Activated CD4-positive, alpha-beta T cell treated with anti-CD3 and anti-CD28 coated beads, Interleukin-2, amount 50 U/mL, for 48 hours (primary cell): ENCODE data around the gene AMOT.

Source experiments
- DNase-seq, 2 experiments: peaks; one replicate each; pipeline ENCODE4 v3.0.0-alpha.2; 2020

AMOT gene

GRCh38 chrX:112839856-112840255 lies 775 bp downstream of the AMOT start:
- no peak for DNase-seq

DNA sequence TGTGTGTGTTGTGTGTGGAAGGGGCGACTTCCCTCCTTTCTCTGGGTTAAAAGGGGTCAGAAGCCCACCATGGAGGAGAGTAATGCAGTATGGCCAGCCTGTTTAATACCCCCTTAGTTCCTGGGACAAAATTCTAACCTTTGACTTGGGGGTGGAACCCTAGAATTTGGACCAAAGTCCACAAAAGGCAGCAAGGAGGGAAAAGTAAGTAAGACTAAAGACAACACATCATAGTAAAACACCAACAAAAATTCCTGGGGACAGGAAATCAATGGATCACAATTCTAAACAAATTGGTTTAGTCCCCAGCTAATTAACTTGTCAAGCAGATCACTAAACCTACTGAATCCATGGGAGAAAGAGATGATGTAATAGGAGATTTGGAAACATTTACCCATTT lies 3.1 kb downstream of the AMOT start:
- no peak for DNase-seq

DNA sequence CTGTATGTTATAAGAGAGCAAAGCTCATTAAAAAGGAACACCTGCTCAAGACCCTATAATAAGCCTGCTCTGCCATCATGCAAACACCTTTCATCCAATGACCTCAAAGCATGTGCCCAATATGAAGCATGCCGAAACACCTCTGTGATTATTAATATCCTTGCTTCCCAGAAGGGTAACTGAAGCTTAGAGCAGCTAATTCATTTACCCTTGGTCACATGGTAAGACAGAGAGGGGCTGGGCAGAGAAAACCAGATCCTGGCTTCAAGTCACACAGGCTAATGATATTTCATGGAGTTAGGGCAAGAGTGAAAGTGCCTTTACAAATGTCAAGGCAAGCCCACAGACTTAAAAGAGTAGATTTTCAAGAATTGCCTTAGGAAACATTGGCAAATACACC lies 5.6 kb downstream of the AMOT start:
- no peak for DNase-seq

GRCh38 chrX:112834031-112834845 lies 6.4 kb downstream of the AMOT start:
- DNase-seq: no peak

DNA sequence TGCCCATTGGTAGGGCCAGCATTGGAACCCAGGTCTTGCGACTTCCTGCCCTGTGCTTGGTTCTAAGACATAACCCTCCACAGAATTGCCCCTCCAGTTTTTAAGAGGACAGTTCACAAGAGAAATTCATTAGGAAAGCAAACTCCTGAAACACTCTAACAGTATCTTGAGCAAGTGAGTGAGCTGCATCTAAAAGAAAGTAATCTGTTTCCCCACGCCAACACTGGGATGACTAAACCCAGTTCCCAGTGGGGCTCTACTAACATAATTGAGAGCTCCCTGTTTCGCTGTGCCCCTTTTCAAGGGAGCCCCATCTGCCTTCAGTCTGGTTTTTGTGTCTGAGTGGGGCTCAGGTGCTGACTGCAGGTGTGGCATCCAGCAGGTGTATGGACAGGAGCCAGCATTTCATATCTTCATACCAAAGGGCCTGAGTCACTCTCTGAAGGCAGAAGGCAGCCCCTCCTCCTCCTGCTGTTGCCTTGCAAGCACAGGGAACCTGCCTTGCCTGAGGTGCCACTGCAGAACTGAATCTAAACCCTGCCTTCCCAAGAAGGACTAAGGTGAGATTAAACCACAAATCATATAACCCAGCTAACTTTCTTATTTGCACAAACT lies 8.0 kb downstream of the AMOT start:
- DNase-seq: no peak

GRCh38 chrX:112830540-112830939 lies 10.1 kb downstream of the AMOT start:
- DNase-seq: no peak

DNA sequence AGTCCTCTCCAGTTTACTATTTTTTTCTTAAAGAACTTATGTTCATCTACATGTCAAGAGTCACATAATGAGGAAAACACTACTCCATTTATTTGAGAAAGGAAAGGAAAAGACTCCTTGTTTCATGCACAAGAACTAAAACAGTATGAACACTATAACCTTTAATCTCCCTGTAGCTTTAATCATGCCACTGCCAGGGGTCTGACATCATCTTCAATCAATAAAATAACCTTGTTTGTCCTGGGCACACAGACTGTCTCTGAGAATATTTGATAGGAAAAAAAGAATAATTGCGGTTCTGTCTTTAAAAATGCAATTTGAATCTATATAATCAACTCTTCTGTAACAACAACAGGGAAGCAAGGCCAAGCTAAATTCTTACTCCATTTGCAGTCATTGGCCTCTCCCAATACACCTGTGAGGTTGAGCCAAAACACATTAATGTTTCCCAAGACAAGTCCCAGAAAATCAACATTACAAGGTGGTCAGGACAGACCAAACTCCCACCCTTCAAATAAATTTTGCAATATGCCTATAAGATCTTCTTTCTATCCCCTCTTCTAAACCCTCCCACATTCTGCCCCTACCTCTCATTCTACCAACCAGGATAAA lies 13.2 kb downstream of the AMOT start:
- DNase-seq: no peak

- no peak for DNase-seq
Measured at GRCh38 chrX:112826023-112826422, 14.6 kb downstream of the AMOT start.

GRCh38 chrX:112822892-112823291 lies 17.7 kb downstream of the AMOT start:
- no peak for DNase-seq

DNA sequence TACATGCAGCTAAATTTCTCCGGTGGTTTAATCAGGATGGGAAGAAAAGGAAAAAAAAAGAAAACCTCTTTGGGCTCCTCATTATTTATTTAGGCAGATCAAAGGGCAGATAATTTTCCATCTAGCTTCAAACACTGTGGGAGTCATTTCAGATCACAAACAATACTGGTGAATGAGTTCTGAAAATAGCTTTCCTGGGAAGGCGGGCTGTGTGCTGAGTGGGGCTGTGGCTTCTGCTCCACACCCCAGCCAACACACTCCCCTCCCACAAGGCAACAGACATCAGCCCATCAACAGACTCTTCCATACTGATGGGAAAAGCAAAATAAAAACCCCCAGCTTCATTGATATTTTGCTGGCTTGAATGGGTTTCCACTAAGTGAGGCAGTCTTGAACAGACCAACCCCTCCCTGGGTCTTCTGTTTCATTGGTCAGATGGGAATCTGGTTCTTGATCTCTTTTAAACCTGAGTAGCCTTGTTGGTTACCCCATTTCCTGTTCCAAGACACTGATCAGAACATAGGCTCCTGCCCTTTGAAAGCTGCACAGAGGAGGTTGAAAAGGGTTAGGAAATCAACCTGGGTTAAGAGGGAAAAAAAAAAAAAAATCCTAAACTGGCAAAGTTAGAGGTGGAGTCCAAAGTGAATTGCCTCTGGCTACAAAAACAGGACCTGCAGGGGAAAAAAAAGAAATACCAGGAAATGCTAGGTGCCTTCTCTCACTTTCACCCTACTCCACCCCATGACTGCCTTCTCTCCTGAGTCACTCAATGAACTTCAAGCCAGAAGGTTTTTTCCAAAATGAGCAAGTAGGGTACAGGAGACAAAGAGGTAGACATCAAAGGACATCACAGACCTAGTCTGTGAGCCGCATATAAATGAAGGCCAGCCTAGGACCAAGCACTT lies 20.0 kb downstream of the AMOT start:
- DNase-seq: no peak

GRCh38 chrX:112819813-112820212 lies 20.8 kb downstream of the AMOT start:
- no peak for DNase-seq

GRCh38 chrX:112819008-112819640 lies 21.5 kb downstream of the AMOT start:
- no peak for DNase-seq

DNA sequence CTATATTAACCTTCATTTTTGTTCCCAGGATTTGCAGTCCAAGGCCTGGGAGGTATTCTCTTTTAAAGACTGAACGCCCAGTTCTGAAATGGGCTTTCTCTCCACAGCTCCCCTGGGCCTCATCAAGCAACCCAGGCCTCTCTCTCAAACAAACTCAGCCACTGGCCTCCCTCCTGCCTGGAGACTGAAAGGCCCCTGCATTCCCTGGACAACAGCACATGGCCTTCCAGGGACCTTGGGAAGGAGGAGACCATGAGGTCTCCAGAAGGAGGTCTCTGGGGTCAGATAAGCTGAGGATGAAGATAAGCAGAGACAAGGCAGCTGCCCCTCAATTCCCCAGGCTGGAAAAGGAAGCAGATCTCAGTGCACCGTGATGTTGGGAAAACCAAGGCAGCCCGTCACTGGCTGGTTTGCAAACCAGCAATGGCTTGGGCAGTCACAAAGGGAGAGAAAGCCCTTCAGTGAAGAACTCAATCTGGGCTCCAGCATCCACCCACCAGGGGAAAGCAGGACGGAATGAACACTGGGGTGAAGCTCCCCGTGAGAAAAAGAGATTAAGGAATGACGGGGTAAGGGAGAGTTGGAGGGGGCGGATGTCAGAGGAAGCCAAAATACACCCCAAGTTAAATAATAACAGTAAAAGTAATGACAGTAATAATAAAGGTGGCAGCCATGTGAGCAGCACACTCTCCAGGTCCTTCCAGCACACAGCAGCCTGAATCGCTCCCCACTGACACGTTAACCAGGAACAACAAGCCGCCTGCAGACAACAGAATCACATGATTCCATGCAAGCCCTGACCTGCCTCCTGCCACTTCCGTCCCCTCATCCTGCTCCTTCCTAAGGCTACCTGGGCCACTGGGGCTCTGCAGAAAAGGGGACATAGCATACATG lies 22.3 kb downstream of the AMOT start:
- no peak for DNase-seq

GRCh38 chrX:112816908-112817307 lies 23.7 kb downstream of the AMOT start:
- DNase-seq: no peak

- no peak for DNase-seq
Measured at GRCh38 chrX:112814496-112814895, 26.1 kb downstream of the AMOT start.

DNA sequence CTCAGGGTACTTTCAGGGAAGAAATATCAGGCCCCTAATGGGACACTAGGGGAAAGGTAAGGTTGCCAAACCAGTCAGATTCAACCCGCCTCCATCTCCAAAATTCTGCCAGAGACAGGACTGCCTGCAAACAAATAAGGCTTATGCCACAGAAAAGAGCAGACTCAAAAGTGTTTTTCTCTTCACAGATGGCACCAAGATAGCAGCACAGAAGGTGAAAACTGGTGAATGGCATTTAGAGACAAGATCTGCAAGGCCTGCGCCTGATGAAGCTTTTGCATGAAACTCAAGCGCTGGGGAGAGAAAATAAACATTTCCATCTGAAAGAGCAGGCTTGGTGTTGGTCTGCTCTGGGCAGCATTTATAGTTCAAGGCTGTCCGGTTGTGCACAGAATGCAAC lies 27.9 kb downstream of the AMOT start:
- no peak for DNase-seq

DNA sequence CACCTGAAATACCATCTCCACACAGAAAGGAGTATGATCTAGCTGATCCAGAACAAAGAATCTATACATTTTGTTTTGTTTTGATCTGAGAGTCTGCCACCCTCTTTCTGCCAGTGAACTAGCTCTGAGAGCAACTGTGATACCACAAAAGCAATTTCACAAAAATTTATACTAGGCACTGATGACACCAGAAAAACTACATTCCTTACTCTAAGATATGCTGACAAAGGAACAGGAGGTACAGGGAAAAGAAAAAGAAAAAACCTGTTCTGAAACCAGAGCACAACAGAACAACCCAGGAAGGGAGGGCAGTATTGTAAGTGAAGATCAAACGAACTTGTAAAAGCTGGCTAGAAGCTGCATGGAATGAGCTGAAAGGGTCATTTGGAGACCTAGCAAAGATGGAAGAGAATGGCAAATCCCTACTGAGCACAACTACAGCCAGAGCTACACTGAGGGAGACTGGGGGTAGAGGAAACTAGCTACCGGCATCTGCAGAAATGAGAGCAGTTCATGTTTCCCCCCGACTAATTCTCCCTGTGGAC lies 31.9 kb downstream of the AMOT start:
- DNase-seq: no peak

DNA sequence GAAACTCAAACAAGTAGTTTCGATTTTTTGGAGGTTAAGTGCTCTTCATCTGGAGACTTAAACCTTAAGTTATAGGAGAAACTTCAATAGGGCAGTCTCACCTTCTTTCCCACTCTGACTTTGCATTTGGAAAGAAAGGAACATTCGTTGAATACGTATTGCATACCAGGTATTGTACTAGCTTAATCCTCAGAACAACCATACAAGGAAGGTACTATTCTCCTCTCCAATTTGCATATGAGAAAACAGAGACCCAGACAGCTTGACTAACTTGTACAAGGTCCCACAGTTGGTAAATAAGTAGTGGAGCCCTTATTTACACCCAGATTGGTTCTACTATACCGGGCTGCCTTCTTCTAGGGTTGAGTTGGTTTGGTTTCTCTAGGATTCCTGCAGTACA lies 32.6 kb downstream of the AMOT start:
- no peak for DNase-seq

GRCh38 chrX:112803060-112803459 lies 37.6 kb downstream of the AMOT start:
- DNase-seq: no peak

- no peak for DNase-seq
Measured at GRCh38 chrX:112802541-112802940, 38.1 kb downstream of the AMOT start.
